ENCODE results near the gene EVPL.

The EVPL gene

GRCh38 chr17:76032780-76033108, 5.6 kb upstream of the EVPL start:
- no peak for TF ChIP-seq CTCF (IDR thresholded peaks at IDR 0.05; ENCODE audit: borderline replicate concordance, extremely low read depth, low read length, poor library complexity, severe bottlenecking)
- TF ChIP-seq EZH2 (IDR thresholded peaks at IDR 0.05; ENCODE audit: borderline replicate concordance, low read depth, low read length, severe bottlenecking) = no peak
- H2AFZ ChIP-seq (ENCODE audit: low read depth, low read length) = 0 out of 2 replicates have a peak overlapping the region, but pooled peaks have one; percentile 3
- no peak overlapping the region for H3K4me3 ChIP-seq (ENCODE audit: low read depth in 1 of 2, low read length in 2 of 2)
- no peak overlapping the region for H3K4me2 ChIP-seq (ENCODE audit: insufficient read depth, low read length)
- H3K79me2 ChIP-seq (ENCODE audit: insufficient read depth, low read length) = no peaks in the 10 kb centered on the region
- ATAC-seq (ENCODE audit: insufficient read depth, low read depth) (no peak), DNase-seq (no peak)
- H3K36me3 ChIP-seq (ENCODE audit: insufficient read depth, low read length) = no peaks in the 10 kb centered on the region
- no peak overlapping the region for H3K27ac ChIP-seq (ENCODE audit: low read length)
- H3K27me3 ChIP-seq (ENCODE audit: insufficient read depth, low read length, poor library complexity) = no peaks in the 10 kb centered on the region
- no peaks in the 10 kb centered on the region for H3K9me3 ChIP-seq (ENCODE audit: insufficient read depth, low read length, severe bottlenecking)
- peaks cover 27% of the 10 kb centered on the region for H3K4me1 ChIP-seq (ENCODE audit: insufficient read depth, low read length)
- no peaks in the 10 kb centered on the region for H4K20me1 ChIP-seq (ENCODE audit: insufficient read depth, low read length)
- no peak overlapping the region for H3K9ac ChIP-seq (ENCODE audit: low read depth, low read length)

GRCh38 chr17:76032073-76032779, 5.1 kb upstream of the EVPL start:
- H3K4me1 ChIP-seq (ENCODE audit: insufficient read depth, low read length) = peaks cover 27% of the 10 kb centered on the region
- ATAC-seq (ENCODE audit: insufficient read depth, low read depth) = no peak
- DNase-seq = no peak
- H3K79me2 ChIP-seq (ENCODE audit: insufficient read depth, low read length) = no peaks in the 10 kb centered on the region
- no peak overlapping the region for H3K9ac ChIP-seq (ENCODE audit: low read depth, low read length)
- no peak overlapping the region for H3K4me3 ChIP-seq (ENCODE audit: low read depth in 1 of 2, low read length in 2 of 2)
- no peaks in the 10 kb centered on the region for H4K20me1 ChIP-seq (ENCODE audit: insufficient read depth, low read length)
- no peak overlapping the region for H3K4me2 ChIP-seq (ENCODE audit: insufficient read depth, low read length)
- no peaks in the 10 kb centered on the region for H3K27me3 ChIP-seq (ENCODE audit: insufficient read depth, low read length, poor library complexity)
- 0 out of 2 replicates have a peak overlapping the region, but pooled peaks have one; percentile 3 for H2AFZ ChIP-seq (ENCODE audit: low read depth, low read length)
- no peaks in the 10 kb centered on the region for H3K9me3 ChIP-seq (ENCODE audit: insufficient read depth, low read length, severe bottlenecking)
- no peaks in the 10 kb centered on the region for H3K36me3 ChIP-seq (ENCODE audit: insufficient read depth, low read length)
- TF ChIP-seq EZH2 (IDR thresholded peaks at IDR 0.05; ENCODE audit: borderline replicate concordance, low read depth, low read length, severe bottlenecking) = no peak
- no peak for TF ChIP-seq CTCF (IDR thresholded peaks at IDR 0.05; ENCODE audit: borderline replicate concordance, extremely low read depth, low read length, poor library complexity, severe bottlenecking)
- no peak overlapping the region for H3K27ac ChIP-seq (ENCODE audit: low read length)

GRCh38 chr17:76026714-76027158, 370 bp downstream of the EVPL start:
- H3K9me3 ChIP-seq (ENCODE audit: insufficient read depth, low read length, severe bottlenecking) = no peaks in the 10 kb centered on the region
- no peak overlapping the region for H3K9ac ChIP-seq (ENCODE audit: low read depth, low read length)
- H3K4me1 ChIP-seq (ENCODE audit: insufficient read depth, low read length) = peaks cover 27% of the 10 kb centered on the region
- H3K36me3 ChIP-seq (ENCODE audit: insufficient read depth, low read length) = no peaks in the 10 kb centered on the region
- DNase-seq = no peak
- H3K27me3 ChIP-seq (ENCODE audit: insufficient read depth, low read length, poor library complexity) = no peaks in the 10 kb centered on the region
- ATAC-seq (ENCODE audit: insufficient read depth, low read depth) = no peak
- H3K79me2 ChIP-seq (ENCODE audit: insufficient read depth, low read length) = no peaks in the 10 kb centered on the region
- H3K4me2 ChIP-seq (ENCODE audit: insufficient read depth, low read length) = no peak overlapping the region
- H3K27ac ChIP-seq (ENCODE audit: low read length) = 0 out of 2 replicates have a peak overlapping the region, but pooled peaks have one; percentile 36
- H4K20me1 ChIP-seq (ENCODE audit: insufficient read depth, low read length) = no peaks in the 10 kb centered on the region
- H2AFZ ChIP-seq (ENCODE audit: low read depth, low read length) = no peak overlapping the region
- H3K4me3 ChIP-seq (ENCODE audit: low read depth in 1 of 2, low read length in 2 of 2) = no peak overlapping the region
- no peak for TF ChIP-seq CTCF (IDR thresholded peaks at IDR 0.05; ENCODE audit: borderline replicate concordance, extremely low read depth, low read length, poor library complexity, severe bottlenecking)
- TF ChIP-seq EZH2 (IDR thresholded peaks at IDR 0.05; ENCODE audit: borderline replicate concordance, low read depth, low read length, severe bottlenecking) = no peak

All from DND-41 (cell line).